Gastroesophageal sphincter (tissue), 3 donors: ENCODE measurements around the gene EPHB2.

Source experiments
- POLR2AphosphoS5 ChIP-seq: sonication (generic); formaldehyde crosslinking; IDR thresholded peaks from one replicate; pipeline ENCODE4 v1.6.1; 2017; ENCODE audit warnings: antibody characterized with exemption
- TF ChIP-seq, protein P1 (sequence below), 4 experiments: fragments of 200-600 bp in 2 of 4; fragments of 450-650 bp in 2 of 4; sonication (generic) in 1 of 4; IDR thresholded peaks; one replicate each; pipeline ENCODE4 v1.5.1; 2017 to 2019; ENCODE audit warnings: antibody characterized with exemption in 4 of 4, mild to moderate bottlenecking in 2 of 4, moderate library complexity in 2 of 4

GRCh38 chr1:22930240-22930912 lies 219.7 kb downstream of the EPHB2 start:
- no peak for TF ChIP-seq POLR2AphosphoS5
- TF ChIP-seq, protein P1, sequence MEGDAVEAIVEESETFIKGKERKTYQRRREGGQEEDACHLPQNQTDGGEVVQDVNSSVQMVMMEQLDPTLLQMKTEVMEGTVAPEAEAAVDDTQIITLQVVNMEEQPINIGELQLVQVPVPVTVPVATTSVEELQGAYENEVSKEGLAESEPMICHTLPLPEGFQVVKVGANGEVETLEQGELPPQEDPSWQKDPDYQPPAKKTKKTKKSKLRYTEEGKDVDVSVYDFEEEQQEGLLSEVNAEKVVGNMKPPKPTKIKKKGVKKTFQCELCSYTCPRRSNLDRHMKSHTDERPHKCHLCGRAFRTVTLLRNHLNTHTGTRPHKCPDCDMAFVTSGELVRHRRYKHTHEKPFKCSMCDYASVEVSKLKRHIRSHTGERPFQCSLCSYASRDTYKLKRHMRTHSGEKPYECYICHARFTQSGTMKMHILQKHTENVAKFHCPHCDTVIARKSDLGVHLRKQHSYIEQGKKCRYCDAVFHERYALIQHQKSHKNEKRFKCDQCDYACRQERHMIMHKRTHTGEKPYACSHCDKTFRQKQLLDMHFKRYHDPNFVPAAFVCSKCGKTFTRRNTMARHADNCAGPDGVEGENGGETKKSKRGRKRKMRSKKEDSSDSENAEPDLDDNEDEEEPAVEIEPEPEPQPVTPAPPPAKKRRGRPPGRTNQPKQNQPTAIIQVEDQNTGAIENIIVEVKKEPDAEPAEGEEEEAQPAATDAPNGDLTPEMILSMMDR (IDR thresholded peaks at IDR 0.05), result peak in 3 of 4 experiments; percentile 56 to 88 (median 65)
